UCSD-AML1 (cell line): ENCODE measurements around the gene DIS3L2.

ENCODE experiments used
- DNase-seq: peaks from one replicate; lab custom pipeline; 2025; ENCODE audit not compliant: unreplicated experiment; lab: John Stamatoyannopoulos, UW

DIS3L2 gene

GRCh38 chr2:231961349-231962166, at the start of gene DIS3L2:
Gene DIS3L2, plus strand, starts transcription at chr2:231961713. Its CDS starts 53,215 bp downstream, at chr2:232014928.
- peak; percentile 81 for DNase-seq

- DNase-seq: no peak
Measured at GRCh38 chr2:231914077-231914690, 47.3 kb upstream of the DIS3L2 start.

- DNase-seq: no peak
Measured at GRCh38 chr2:231917280-231918066, 44.0 kb upstream of the DIS3L2 start.

- DNase-seq: no peak
Measured at GRCh38 chr2:231918501-231919330, 42.8 kb upstream of the DIS3L2 start.

- no peak for DNase-seq
Measured at GRCh38 chr2:231919341-231920035, 42.0 kb upstream of the DIS3L2 start.

- no peak for DNase-seq
Measured at GRCh38 chr2:231920366-231920765, 41.1 kb upstream of the DIS3L2 start.

- DNase-seq: no peak
Measured at GRCh38 chr2:231920795-231921194, 40.7 kb upstream of the DIS3L2 start.

- no peak for DNase-seq
Measured at GRCh38 chr2:231922311-231923009, 39.1 kb upstream of the DIS3L2 start.

GRCh38 chr2:231923010-231923344, 38.5 kb upstream of the DIS3L2 start:
- no peak for DNase-seq

GRCh38 chr2:231923951-231924888, 37.3 kb upstream of the DIS3L2 start:
- no peak for DNase-seq

GRCh38 chr2:231924889-231925275, 36.6 kb upstream of the DIS3L2 start:
- no peak for DNase-seq

- peak; percentile 78 for DNase-seq
Measured at GRCh38 chr2:231925303-231926179, 36.0 kb upstream of the DIS3L2 start.

GRCh38 chr2:231926180-231926741, 35.3 kb upstream of the DIS3L2 start, which contains the start of gene NPPC:
Gene NPPC, minus strand, starts transcription at chr2:231926396. Its CDS starts 147 bp downstream, at chr2:231926249.
- DNase-seq: peak; percentile 55

- DNase-seq: peak; percentile 41
Measured at GRCh38 chr2:231926761-231927565, 34.5 kb upstream of the DIS3L2 start.

GRCh38 chr2:231927566-231927890, 34.0 kb upstream of the DIS3L2 start:
- DNase-seq: no peak

- DNase-seq: no peak
Measured at GRCh38 chr2:231928481-231928880, 33.0 kb upstream of the DIS3L2 start.
